ENCODE data around the gene DACH1. TPM values are rescaled to one million over a fixed set of nuclear protein-coding genes. Genes with fewer than 3 reads are reported as not detected.

Gene DACH1
- polyA plus RNA-seq, 3 donors = 0.03 to 0.69 (median 0.26) TPM

GRCh38 chr13:71798707-71799106 is 68.3 kb downstream of the DACH1 start:
- Mint-ChIP-seq H3K27ac (peak overlapping the region in 1 of 7 donors; percentile 13), H3K27me3 (ENCODE audit: low read depth in 3 of 3) (no peaks in the 10 kb centered on the region), H3K9me3 (peaks cover 0 to 2% (median 0%) of the 10 kb centered on the region in 7 donors), H3K4me1 (peaks cover 46% of the 10 kb centered on the region), H3K36me3 (no peaks in the 10 kb centered on the region), H3K4me3 (no peak overlapping the region)
- Histone ChIP-seq H3K4me3 (replicated peaks in 1 of 3; ENCODE audit: low read depth in 2 of 3, low read length in 3 of 3) (no peak overlapping the region), H3K4me2 (replicated peaks; ENCODE audit: extremely low read depth, low read length, poor library complexity, severe bottlenecking) (no peak overlapping the region), H3K4me1 (ENCODE audit: control insufficient read depth in 1 of 2, insufficient read depth in 2 of 2, low read length in 2 of 2) (peaks cover 20 to 40% of the 10 kb centered on the region in 2 donors), H3K27ac (ENCODE audit: low read depth in 1 of 2, low read length in 2 of 2) (no peak overlapping the region), H4K20me1 (ENCODE audit: insufficient read depth, low read length) (no peaks in the 10 kb centered on the region), H3K9ac (ENCODE audit: insufficient read depth, low read length, poor library complexity, severe bottlenecking) (no peak overlapping the region), H3K9me3 (replicated peaks in 1 of 2; ENCODE audit: control insufficient read depth in 1 of 2, insufficient read depth in 1 of 2, low read length in 2 of 2) (no peaks in the 10 kb centered on the region), H3K36me3 (replicated peaks in 1 of 2; ENCODE audit: control insufficient read depth in 1 of 2, insufficient read depth in 2 of 2, low read length in 2 of 2) (no peaks in the 10 kb centered on the region), H3K79me2 (ENCODE audit: insufficient read depth, low read length) (peaks cover 16% of the 10 kb centered on the region), H2AFZ (ENCODE audit: insufficient read depth, low read depth, low read length, poor library complexity, severe bottlenecking) (no peak overlapping the region), H3K27me3 (ENCODE audit: control insufficient read depth in 2 of 2, insufficient read depth in 2 of 2, low read length in 2 of 2) (no peaks in the 10 kb centered on the region)
- intact Hi-C loops (cut with micrococcal nuclease) = no loop called here
- TF ChIP-seq CTCF (IDR thresholded peaks at IDR 0.05) = no peak
- no CpG with 5 or more reads among the region's 1 CpG for WGBS (ENCODE audit: insufficient coverage)
- DNase-seq = no peak

- Mint-ChIP-seq H3K36me3 (no peaks in the 10 kb centered on the region), H3K27me3 (ENCODE audit: low read depth in 3 of 3) (no peaks in the 10 kb centered on the region), H3K9me3 (peaks cover 0 to 2% (median 0%) of the 10 kb centered on the region in 7 donors), H3K27ac (peak overlapping the region in 6 of 7 donors; percentile 0 to 63 (median 46)), H3K4me1 (peaks cover 35% of the 10 kb centered on the region), H3K4me3 (peak overlapping the region in 1 of 2 donors; percentile 64)
- H3K36me3 ChIP-seq (replicated peaks in 1 of 2; ENCODE audit: control insufficient read depth in 1 of 2, insufficient read depth in 2 of 2, low read length in 2 of 2) = no peaks in the 10 kb centered on the region
- peak overlapping the region in 1 of 2 donors; percentile 51 for H3K27ac ChIP-seq (ENCODE audit: low read depth in 1 of 2, low read length in 2 of 2)
- H2AFZ ChIP-seq (ENCODE audit: insufficient read depth, low read depth, low read length, poor library complexity, severe bottlenecking) = peak overlapping the region; percentile 34
- no peaks in the 10 kb centered on the region for H3K27me3 ChIP-seq (ENCODE audit: control insufficient read depth in 2 of 2, insufficient read depth in 2 of 2, low read length in 2 of 2)
- peak overlapping the region; percentile 54 for H3K4me2 ChIP-seq (replicated peaks; ENCODE audit: extremely low read depth, low read length, poor library complexity, severe bottlenecking)
- peak overlapping the region in 1 of 3 experiments; percentile 24 for H3K4me3 ChIP-seq (replicated peaks in 1 of 3; ENCODE audit: low read depth in 2 of 3, low read length in 3 of 3)
- peaks cover 16% of the 10 kb centered on the region for H3K79me2 ChIP-seq (ENCODE audit: insufficient read depth, low read length)
- intact Hi-C loops (cut with micrococcal nuclease) = no loop called here
- WGBS (ENCODE audit: insufficient coverage) = 0% methylated on average over 2 of the region's 5 CpGs
- peak; percentile 14 to 25 (median 19) for DNase-seq
- no peaks in the 10 kb centered on the region for H3K9me3 ChIP-seq (replicated peaks in 1 of 2; ENCODE audit: control insufficient read depth in 1 of 2, insufficient read depth in 1 of 2, low read length in 2 of 2)
- H3K9ac ChIP-seq (ENCODE audit: insufficient read depth, low read length, poor library complexity, severe bottlenecking) = no peak overlapping the region
- no peaks in the 10 kb centered on the region for H4K20me1 ChIP-seq (ENCODE audit: insufficient read depth, low read length)
- no peak for TF ChIP-seq CTCF (IDR thresholded peaks at IDR 0.05)
- H3K4me1 ChIP-seq (ENCODE audit: control insufficient read depth in 1 of 2, insufficient read depth in 2 of 2, low read length in 2 of 2) = peaks cover 18 to 28% of the 10 kb centered on the region in 2 donors
Measured at GRCh38 chr13:71797517-71797916, 69.5 kb downstream of the DACH1 start.

Data from CD14-positive monocyte (primary cell).